Measurements from ENCODE around the gene ASCC3.
"Not testable (repeated sequence)": the region's sequence is repeated elsewhere in the genome, so short reads cannot be mapped to it uniquely, and the experiment has no call there.

The ASCC3 gene

DNA sequence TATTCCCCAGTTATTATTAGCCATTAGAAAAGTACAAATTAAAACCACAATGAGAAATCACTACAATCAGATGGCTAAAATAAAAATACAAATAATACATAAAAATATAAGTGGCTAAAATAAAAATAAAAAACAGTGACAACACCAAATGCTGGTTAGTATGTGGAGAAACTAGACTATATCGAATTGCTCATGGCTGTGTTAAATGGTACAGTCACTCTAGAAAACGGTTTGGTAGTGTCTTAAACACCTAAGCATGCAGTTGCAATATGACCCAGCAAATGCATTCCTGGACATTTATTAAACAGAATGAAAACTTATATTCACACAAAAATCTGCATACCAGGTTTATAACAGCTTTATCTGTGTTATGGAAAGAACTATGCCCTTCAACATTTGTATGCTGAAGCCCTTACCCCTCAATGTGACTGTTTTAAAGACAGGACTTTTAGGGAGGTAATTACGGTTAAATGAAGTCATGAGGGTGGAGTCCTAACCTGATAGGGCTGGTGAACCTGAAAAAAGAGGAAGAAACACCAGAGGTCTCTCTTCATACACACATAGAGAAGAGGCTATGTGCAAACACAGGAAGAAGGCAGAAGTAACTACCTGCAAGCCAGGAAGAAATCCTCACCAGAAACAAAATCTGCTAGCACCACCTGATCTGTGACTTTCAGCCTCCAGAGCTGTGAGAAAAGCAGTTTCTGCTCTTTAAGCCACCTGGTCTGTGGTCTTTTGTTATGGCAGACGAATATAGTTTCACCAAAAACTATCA is 84.9 kb downstream of the ASCC3 start:
- no peaks in the 10 kb centered on the region for H3K4me1 ChIP-seq (ENCODE audit: control insufficient read depth, insufficient read depth, low read length)
- no peaks in the 10 kb centered on the region for H3K9me3 ChIP-seq (replicated peaks; ENCODE audit: low read length)
- H3K36me3 ChIP-seq (ENCODE audit: insufficient read depth, low read length) = peaks cover 8% of the 10 kb centered on the region
- H3K4me3 ChIP-seq (ENCODE audit: low read length) = no peak overlapping the region
- H3K9ac ChIP-seq (ENCODE audit: low read depth, low read length) = no peak overlapping the region
- H3K27me3 ChIP-seq (ENCODE audit: control insufficient read depth, insufficient read depth, low read length) = no peaks in the 10 kb centered on the region
- no peak overlapping the region for H3K4me2 ChIP-seq (ENCODE audit: low read length)

DNA sequence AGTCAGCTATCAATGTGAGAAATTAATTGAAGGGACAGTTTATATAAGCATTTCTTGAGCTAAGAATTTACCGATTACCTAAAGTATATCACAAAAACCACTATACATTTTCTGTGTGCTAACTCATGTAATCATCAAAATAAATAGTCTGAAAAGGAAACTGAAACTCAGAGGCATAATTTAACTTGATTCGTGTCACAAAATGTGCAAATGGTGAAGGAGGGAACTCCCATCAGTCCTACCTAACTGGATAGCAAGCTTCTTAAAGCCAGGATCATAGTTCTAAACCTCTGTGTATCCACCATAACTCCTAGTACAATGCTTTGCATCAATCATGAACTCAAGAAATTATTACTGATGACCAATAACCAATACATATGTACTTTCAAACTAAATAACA is 91.0 kb downstream of the ASCC3 start:
- Histone ChIP-seq H3K36me3 (ENCODE audit: insufficient read depth, low read length) (no peaks in the 10 kb centered on the region), H3K27me3 (ENCODE audit: control insufficient read depth, insufficient read depth, low read length) (no peaks in the 10 kb centered on the region), H3K9ac (ENCODE audit: low read depth, low read length) (no peak overlapping the region), H3K4me2 (ENCODE audit: low read length) (no peak overlapping the region), H3K9me3 (replicated peaks; ENCODE audit: low read length) (no peaks in the 10 kb centered on the region), H3K4me3 (ENCODE audit: low read length) (no peak overlapping the region), H3K4me1 (ENCODE audit: control insufficient read depth, insufficient read depth, low read length) (no peaks in the 10 kb centered on the region)

DNA sequence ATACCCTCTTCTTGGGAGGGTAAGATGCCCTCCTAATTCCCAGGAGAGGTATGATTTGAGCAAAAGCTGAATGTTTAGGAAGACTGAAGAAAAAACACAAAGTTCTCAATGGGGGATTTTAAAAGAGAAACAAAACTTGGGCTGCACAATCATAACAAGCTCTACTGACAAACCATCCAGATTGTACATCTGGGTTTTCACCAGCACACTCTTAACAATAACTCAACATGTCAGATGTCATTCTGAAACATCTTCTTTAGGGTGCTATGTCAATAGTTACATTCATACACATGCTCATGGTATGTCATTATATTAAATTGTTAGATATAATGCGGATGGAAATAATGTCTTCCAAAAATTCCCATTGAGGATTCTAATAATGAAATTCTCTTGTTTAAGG is 95.1 kb downstream of the ASCC3 start:
- H3K4me3 ChIP-seq (ENCODE audit: low read length) = no peak overlapping the region
- H3K27me3 ChIP-seq (ENCODE audit: control insufficient read depth, insufficient read depth, low read length) = no peaks in the 10 kb centered on the region
- no peak overlapping the region for H3K9ac ChIP-seq (ENCODE audit: low read depth, low read length)
- H3K36me3 ChIP-seq (ENCODE audit: insufficient read depth, low read length) = no peaks in the 10 kb centered on the region
- no peaks in the 10 kb centered on the region for H3K9me3 ChIP-seq (replicated peaks; ENCODE audit: low read length)
- H3K4me2 ChIP-seq (ENCODE audit: low read length) = no peak overlapping the region
- no peaks in the 10 kb centered on the region for H3K4me1 ChIP-seq (ENCODE audit: control insufficient read depth, insufficient read depth, low read length)

DNA sequence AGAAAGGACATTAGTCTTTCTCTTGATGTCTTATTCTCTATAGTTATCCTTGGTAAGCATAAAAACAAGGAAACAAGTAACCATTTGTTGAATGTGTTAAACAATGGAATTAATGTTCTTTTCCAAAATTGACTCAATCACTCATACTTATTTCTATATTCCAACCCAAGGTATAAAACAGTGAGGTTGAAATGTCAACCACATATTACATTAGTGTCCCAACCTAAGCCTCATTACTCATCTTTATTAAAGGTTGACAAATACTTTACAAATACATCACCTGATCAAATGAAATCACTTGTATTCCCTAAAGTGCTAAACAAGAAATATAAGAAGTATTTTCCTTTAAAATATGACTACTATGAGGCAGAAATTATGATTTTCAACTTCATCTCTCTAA is 100.5 kb downstream of the ASCC3 start:
- H3K9ac ChIP-seq (ENCODE audit: low read depth, low read length) = no peak overlapping the region

GRCh38 chr6:100775667-100776066 is 105.5 kb downstream of the ASCC3 start:
- Histone ChIP-seq H3K9me3 (replicated peaks; ENCODE audit: low read length) (no peaks in the 10 kb centered on the region), H3K4me2 (ENCODE audit: low read length) (no peak overlapping the region), H3K27me3 (ENCODE audit: control insufficient read depth, insufficient read depth, low read length) (no peaks in the 10 kb centered on the region), H3K4me3 (ENCODE audit: low read length) (no peak overlapping the region), H3K4me1 (ENCODE audit: control insufficient read depth, insufficient read depth, low read length) (peaks cover 7% of the 10 kb centered on the region), H3K36me3 (ENCODE audit: insufficient read depth, low read length) (no peaks in the 10 kb centered on the region), H3K9ac (ENCODE audit: low read depth, low read length) (no peak overlapping the region)

More for the DNA sequence above, 100.5 kb downstream of the ASCC3 start:
- Histone ChIP-seq H3K27me3 (ENCODE audit: control insufficient read depth, insufficient read depth, low read length) (no peaks in the 10 kb centered on the region), H3K4me3 (ENCODE audit: low read length) (no peak overlapping the region), H3K36me3 (ENCODE audit: insufficient read depth, low read length) (no peaks in the 10 kb centered on the region), H3K4me2 (ENCODE audit: low read length) (no peak overlapping the region), H3K4me1 (ENCODE audit: control insufficient read depth, insufficient read depth, low read length) (no peaks in the 10 kb centered on the region), H3K9me3 (replicated peaks; ENCODE audit: low read length) (no peaks in the 10 kb centered on the region)

DNA sequence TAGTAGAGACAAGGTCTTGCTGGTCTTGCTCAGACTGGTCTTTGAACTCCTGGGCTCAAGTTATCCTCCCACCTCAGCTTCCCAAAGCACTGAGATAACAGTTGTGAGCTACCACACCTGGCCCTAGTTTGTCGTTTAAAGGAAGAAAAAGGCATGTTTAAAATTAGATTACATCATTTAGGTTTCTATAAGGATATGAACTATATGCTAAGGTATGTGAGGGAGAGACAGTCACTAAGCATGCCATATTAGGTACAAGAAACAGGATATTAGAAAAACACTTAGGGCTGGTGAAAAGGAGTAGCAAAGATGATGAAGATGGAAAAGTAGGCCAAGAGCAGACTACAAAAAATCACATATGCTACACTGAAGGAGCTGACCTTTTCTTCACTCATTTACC is 106.4 kb downstream of the ASCC3 start:
- Histone ChIP-seq H3K27me3 (ENCODE audit: control insufficient read depth, insufficient read depth, low read length) (no peaks in the 10 kb centered on the region), H3K9me3 (replicated peaks; ENCODE audit: low read length) (no peaks in the 10 kb centered on the region), H3K4me3 (ENCODE audit: low read length) (no peak overlapping the region), H3K4me2 (ENCODE audit: low read length) (no peak overlapping the region), H3K36me3 (ENCODE audit: insufficient read depth, low read length) (no peaks in the 10 kb centered on the region), H3K9ac (ENCODE audit: low read depth, low read length) (no peak overlapping the region), H3K4me1 (ENCODE audit: control insufficient read depth, insufficient read depth, low read length) (peaks cover 7% of the 10 kb centered on the region)

GRCh38 chr6:100768816-100769351 is 112.2 kb downstream of the ASCC3 start:
- Histone ChIP-seq H3K4me2 (ENCODE audit: low read length) (no peak overlapping the region), H3K36me3 (ENCODE audit: insufficient read depth, low read length) (peaks cover 27% of the 10 kb centered on the region), H3K4me1 (ENCODE audit: control insufficient read depth, insufficient read depth, low read length) (no peaks in the 10 kb centered on the region), H3K9me3 (replicated peaks; ENCODE audit: low read length) (no peaks in the 10 kb centered on the region), H3K27me3 (ENCODE audit: control insufficient read depth, insufficient read depth, low read length) (no peaks in the 10 kb centered on the region), H3K9ac (ENCODE audit: low read depth, low read length) (no peak overlapping the region), H3K4me3 (ENCODE audit: low read length) (no peak overlapping the region)

- no peaks in the 10 kb centered on the region for H3K27me3 ChIP-seq (ENCODE audit: control insufficient read depth, insufficient read depth, low read length)
- peaks cover 47% of the 10 kb centered on the region for H3K36me3 ChIP-seq (ENCODE audit: insufficient read depth, low read length)
- H3K4me3 ChIP-seq (ENCODE audit: low read length) = no peak overlapping the region
Observed at GRCh38 chr6:100763617-100764241, 117.4 kb downstream of the ASCC3 start.

GRCh38 chr6:100761841-100762240 is 119.3 kb downstream of the ASCC3 start:
- Histone ChIP-seq H3K4me2 (ENCODE audit: low read length) (no peak overlapping the region), H3K9me3 (replicated peaks; ENCODE audit: low read length) (no peaks in the 10 kb centered on the region), H3K4me3 (ENCODE audit: low read length) (no peak overlapping the region), H3K4me1 (ENCODE audit: control insufficient read depth, insufficient read depth, low read length) (no peaks in the 10 kb centered on the region), H3K27me3 (ENCODE audit: control insufficient read depth, insufficient read depth, low read length) (no peaks in the 10 kb centered on the region), H3K36me3 (ENCODE audit: insufficient read depth, low read length) (peaks cover 44% of the 10 kb centered on the region), H3K9ac (ENCODE audit: low read depth, low read length) (no peak overlapping the region)

More at GRCh38 chr6:100763617-100764241, 117.4 kb downstream of the ASCC3 start:
- no peak overlapping the region for H3K9ac ChIP-seq (ENCODE audit: low read depth, low read length)
- no peaks in the 10 kb centered on the region for H3K4me1 ChIP-seq (ENCODE audit: control insufficient read depth, insufficient read depth, low read length)
- H3K4me2 ChIP-seq (ENCODE audit: low read length) = no peak overlapping the region
- no peaks in the 10 kb centered on the region for H3K9me3 ChIP-seq (replicated peaks; ENCODE audit: low read length)

GRCh38 chr6:100758386-100758785 is 122.7 kb downstream of the ASCC3 start:
- H3K9me3 ChIP-seq (replicated peaks; ENCODE audit: low read length); H3K9ac ChIP-seq (ENCODE audit: low read depth, low read length); H3K4me3 ChIP-seq (ENCODE audit: low read length); H3K4me2 ChIP-seq (ENCODE audit: low read length); H3K4me1 ChIP-seq (ENCODE audit: control insufficient read depth, insufficient read depth, low read length); H3K27me3 ChIP-seq (ENCODE audit: control insufficient read depth, insufficient read depth, low read length): not testable (repeated sequence)
- H3K36me3 ChIP-seq (ENCODE audit: insufficient read depth, low read length) = peaks cover 18% of the 10 kb centered on the region

GRCh38 chr6:100753421-100753820 is 127.7 kb downstream of the ASCC3 start:
- no peaks in the 10 kb centered on the region for H3K27me3 ChIP-seq (ENCODE audit: control insufficient read depth, insufficient read depth, low read length)
- H3K9ac ChIP-seq (ENCODE audit: low read depth, low read length) = no peak overlapping the region
- H3K9me3 ChIP-seq (replicated peaks; ENCODE audit: low read length) = no peaks in the 10 kb centered on the region
- H3K36me3 ChIP-seq (ENCODE audit: insufficient read depth, low read length) = peaks cover 6% of the 10 kb centered on the region
- H3K4me3 ChIP-seq (ENCODE audit: low read length) = no peak overlapping the region
- no peak overlapping the region for H3K4me2 ChIP-seq (ENCODE audit: low read length)
- no peaks in the 10 kb centered on the region for H3K4me1 ChIP-seq (ENCODE audit: control insufficient read depth, insufficient read depth, low read length)

DNA sequence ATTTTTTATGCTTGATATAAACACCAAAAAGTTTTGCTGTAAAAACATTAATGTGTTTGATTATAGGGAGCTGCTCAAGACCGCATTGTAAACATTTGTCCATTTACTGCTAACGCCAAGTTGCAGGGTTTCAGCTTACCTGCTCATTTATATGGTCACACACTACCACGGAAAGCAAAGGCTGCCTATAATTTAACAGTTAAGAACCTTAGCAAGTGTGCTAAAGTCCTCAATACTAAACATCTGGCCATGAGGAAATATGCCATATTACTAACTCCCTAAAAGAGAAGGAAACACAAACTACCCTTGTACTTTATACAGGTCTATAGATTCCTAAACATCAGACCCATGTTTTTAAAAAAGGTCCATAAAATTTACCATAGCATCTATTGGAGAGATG is 129.5 kb downstream of the ASCC3 start:
- Histone ChIP-seq H3K27me3 (ENCODE audit: control insufficient read depth, insufficient read depth, low read length) (no peaks in the 10 kb centered on the region), H3K4me3 (ENCODE audit: low read length) (no peak overlapping the region), H3K9me3 (replicated peaks; ENCODE audit: low read length) (no peaks in the 10 kb centered on the region), H3K4me1 (ENCODE audit: control insufficient read depth, insufficient read depth, low read length) (peaks cover 3% of the 10 kb centered on the region), H3K36me3 (ENCODE audit: insufficient read depth, low read length) (peaks cover 6% of the 10 kb centered on the region), H3K4me2 (ENCODE audit: low read length) (no peak overlapping the region), H3K9ac (ENCODE audit: low read depth, low read length) (no peak overlapping the region)
